ENCODE results near the gene SMAD7. TPM values are rescaled to one million over a fixed set of nuclear protein-coding genes. Genes with fewer than 3 reads are reported as not detected.

The SMAD7 gene
- total RNA-seq, 1 experiment from 2014 or later: 19.6 TPM

- DNase-seq (ENCODE audit: low read depth): peak; percentile 69
Observed at GRCh38 chr18:48917579-48918517, 32.9 kb downstream of the SMAD7 start.

- no peak for DNase-seq (ENCODE audit: low read depth)
Observed at GRCh38 chr18:48915626-48916425, 34.9 kb downstream of the SMAD7 start.

GRCh38 chr18:48914581-48915251 is 36.0 kb downstream of the SMAD7 start:
- no peak for DNase-seq (ENCODE audit: low read depth)

GRCh38 chr18:48913775-48914174 is 37.0 kb downstream of the SMAD7 start:
- DNase-seq (ENCODE audit: low read depth): no peak

- DNase-seq (ENCODE audit: low read depth): no peak
Observed at GRCh38 chr18:48913201-48913600, 37.6 kb downstream of the SMAD7 start.

GRCh38 chr18:48910972-48911545 is 39.7 kb downstream of the SMAD7 start:
- no peak for DNase-seq (ENCODE audit: low read depth)

- no peak for DNase-seq (ENCODE audit: low read depth)
Observed at GRCh38 chr18:48909721-48910120, 41.0 kb downstream of the SMAD7 start.

- DNase-seq (ENCODE audit: low read depth): no peak
Observed at GRCh38 chr18:48908916-48909315, 41.8 kb downstream of the SMAD7 start.

GRCh38 chr18:48905513-48905912 is 45.3 kb downstream of the SMAD7 start:
- DNase-seq (ENCODE audit: low read depth): peak; percentile 47

- no peak for DNase-seq (ENCODE audit: low read depth)
Observed at GRCh38 chr18:48904847-48905394, 45.8 kb downstream of the SMAD7 start.

- peak; percentile 81 for DNase-seq (ENCODE audit: low read depth)
Observed at GRCh38 chr18:48904091-48904490, 46.7 kb downstream of the SMAD7 start.

GRCh38 chr18:48902856-48903601 is 47.7 kb downstream of the SMAD7 start:
- DNase-seq (ENCODE audit: low read depth): no peak

GRCh38 chr18:48902023-48902855 is 48.5 kb downstream of the SMAD7 start:
- peak; percentile 91 for DNase-seq (ENCODE audit: low read depth)

GRCh38 chr18:48901145-48902022 is 49.4 kb downstream of the SMAD7 start:
- DNase-seq (ENCODE audit: low read depth): no peak

- no peak for DNase-seq (ENCODE audit: low read depth)
Observed at GRCh38 chr18:48900469-48900868, 50.3 kb downstream of the SMAD7 start.

GRCh38 chr18:48899558-48900174 is 51.1 kb downstream of the SMAD7 start:
- no peak for DNase-seq (ENCODE audit: low read depth)

GRCh38 chr18:48898521-48898920 is 52.2 kb downstream of the SMAD7 start:
- no peak for DNase-seq (ENCODE audit: low read depth)

GRCh38 chr18:48897531-48897930 is 53.2 kb downstream of the SMAD7 start:
- DNase-seq (ENCODE audit: low read depth): no peak

All from HT1080 (cell line).